Measurements from ENCODE around the gene CKLF.
A peak's percentile ranks its signal among the peaks of the same experiment; 100 is the strongest.
"Not testable (repeated sequence)": the region's sequence is repeated elsewhere in the genome, so short reads cannot be mapped to it uniquely, and the experiment has no call there.

The CKLF gene

DNA sequence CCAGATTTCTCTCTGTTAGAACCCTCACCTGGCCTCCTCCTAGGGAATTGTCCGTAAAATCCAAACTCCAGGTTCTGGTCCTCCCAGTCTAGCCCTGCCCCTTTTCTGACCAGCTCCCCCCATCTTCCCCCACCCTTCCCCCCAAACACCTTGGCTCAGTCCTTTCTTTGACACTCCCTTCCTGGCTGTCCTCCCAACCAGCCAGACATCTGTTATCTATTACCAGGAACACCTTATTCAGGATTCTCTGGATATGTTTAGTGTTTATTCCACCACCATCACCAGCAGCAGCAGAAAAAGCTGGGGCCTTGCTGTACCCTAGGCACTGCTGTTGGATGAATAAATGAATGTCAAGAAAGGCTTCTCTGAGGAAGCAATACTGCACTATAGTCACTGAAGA, 48.1 kb downstream of the CKLF start:
- DNase-seq = no peak

DNA sequence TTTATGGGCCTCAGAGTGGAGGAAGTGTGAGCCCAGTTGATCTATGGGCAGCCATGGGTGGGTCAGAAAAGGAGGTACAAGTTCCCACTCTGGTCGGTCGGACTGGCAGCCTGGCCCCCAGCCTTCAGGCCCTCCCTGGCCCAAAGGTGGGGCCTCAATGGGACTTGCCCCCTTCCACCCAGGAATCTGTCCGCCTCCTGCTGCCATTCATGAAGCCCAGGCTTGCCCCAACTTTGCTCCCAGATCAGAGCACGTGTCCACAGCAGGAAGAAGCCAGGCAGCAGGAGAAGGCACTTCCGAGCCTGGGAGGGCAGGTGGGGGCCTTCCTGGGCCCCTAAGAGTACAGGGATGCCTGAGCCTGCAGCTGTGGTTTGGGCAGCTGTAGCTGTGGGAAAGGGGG, 49.1 kb downstream of the CKLF start:
- no peak for DNase-seq

DNA sequence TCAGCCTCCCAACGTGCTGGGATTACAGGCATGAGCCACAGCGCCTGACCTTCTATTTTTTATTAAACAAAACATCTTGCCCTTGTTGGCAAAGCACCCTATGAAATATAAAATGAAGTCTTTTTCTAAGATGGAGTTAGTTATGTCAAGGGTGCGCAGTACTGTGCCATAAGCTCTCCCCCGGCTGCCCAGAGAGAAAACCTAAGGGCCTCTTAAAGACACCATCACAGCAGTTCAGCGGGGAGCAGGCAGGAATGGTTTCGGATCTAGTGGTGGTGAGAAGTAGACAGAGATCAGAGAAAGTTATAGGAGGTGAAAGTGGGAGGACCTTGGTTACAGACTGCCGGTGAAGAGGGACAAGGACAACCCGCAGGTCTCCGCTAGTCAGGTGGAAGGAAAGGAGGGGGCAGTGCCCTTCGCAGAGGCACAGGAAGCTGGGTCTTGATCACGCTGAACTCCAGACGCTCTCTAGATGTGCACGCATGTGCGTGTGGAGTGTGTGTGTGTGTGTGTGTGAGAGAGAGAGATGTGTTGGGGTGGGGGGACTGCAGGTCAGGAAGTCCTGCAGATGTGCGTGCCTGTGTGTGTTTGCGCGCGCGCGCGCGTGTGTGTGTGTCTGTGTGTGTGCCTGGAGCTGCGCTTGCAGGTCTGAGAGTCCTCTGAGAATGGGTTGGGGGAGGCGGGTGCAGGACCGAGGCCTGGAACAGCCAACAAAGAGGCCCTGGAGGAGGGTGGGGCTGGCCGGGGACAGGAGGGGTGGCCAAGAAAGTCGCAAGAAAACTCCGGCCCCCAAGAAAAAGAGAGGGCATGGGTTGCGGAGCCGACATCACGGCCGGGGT, 51.4 kb downstream of the CKLF start:
- peak; percentile 68 to 70 for DNase-seq

DNA sequence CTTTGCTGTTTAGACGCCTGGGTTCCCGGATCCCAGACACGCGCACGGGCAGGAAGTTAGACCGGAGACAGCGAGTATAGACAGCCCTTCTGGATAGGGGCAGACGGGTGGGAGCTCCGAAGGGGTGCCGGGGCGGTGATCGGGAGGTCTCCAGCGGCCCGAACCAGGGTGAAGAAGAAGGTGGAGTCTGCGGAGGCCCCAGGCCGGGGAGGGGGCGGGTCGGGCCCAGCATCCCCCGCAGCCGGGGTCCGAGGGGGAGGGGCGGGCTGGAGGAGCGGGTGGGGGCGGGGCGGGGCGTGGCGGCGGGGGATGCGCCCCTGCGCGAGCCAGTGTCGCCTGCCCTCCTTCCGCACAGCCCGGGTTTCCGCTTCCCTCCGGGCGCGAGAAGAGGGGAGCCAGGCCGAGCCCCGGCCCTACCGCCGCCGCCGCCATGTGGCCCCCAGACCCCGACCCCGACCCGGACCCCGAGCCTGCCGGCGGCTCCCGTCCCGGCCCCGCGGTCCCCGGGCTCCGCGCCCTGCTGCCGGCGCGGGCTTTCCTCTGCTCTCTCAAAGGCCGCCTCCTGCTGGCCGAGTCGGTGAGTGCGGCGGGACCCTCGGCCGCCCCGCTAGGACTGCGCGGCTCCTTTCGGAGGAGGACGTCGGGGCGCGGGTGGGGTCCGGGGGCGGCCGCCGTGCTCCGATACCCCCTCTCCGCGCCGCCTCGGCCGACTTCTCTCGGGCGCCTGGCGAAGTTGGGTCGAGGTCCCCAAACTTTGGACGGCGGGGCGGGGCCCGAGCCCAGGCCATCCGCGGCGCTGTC, 52.2 kb downstream of the CKLF start, which contains the start of gene CMTM3:
TSS of gene CMTM3 (plus strand) at position 329 of the 801 bp plus-strand sequence. CDS start at position 431, 102 bp downstream.
- DNase-seq = peak; percentile 77 to 83

DNA sequence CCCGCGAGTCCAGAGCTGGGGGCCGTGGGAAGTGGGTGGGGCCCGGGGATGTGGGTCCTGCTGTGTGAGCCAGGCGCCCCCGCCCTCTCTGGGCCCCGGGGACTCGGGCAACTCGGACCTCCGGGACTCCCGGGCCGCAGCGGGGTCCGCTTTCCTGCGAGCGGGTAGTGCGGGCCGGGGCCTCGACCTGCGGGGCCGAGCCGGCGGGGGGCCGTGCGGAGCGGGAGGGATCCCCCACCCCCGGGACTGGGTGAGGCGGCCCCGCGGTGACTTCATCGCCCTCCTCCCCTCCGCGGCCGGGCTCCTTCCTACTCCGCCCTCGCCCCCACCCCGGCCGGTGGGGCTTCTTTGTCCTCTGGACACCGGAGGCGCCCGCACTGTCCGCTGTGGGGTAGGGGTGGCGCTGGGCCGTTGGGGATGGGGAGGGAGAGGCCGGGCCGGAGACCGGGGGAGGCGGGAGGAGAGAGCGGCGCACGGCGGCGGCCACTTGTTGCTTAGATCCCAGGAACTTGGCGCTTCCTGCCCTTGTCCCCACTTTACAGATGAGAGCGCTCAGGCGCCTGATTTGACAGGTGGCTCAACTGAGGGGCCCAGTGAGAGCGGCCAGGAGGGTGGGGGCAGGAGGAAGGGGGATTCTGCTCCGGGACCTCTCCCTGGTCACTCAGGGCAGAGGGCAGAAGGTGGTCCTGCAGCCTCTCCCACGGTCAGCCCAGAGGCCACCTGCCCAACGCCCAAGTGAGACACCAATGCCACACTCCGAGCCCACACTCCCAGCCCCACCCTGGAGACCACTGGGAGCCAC, 53.0 kb downstream of the CKLF start:
- peak; percentile 37 to 49 for DNase-seq

DNA sequence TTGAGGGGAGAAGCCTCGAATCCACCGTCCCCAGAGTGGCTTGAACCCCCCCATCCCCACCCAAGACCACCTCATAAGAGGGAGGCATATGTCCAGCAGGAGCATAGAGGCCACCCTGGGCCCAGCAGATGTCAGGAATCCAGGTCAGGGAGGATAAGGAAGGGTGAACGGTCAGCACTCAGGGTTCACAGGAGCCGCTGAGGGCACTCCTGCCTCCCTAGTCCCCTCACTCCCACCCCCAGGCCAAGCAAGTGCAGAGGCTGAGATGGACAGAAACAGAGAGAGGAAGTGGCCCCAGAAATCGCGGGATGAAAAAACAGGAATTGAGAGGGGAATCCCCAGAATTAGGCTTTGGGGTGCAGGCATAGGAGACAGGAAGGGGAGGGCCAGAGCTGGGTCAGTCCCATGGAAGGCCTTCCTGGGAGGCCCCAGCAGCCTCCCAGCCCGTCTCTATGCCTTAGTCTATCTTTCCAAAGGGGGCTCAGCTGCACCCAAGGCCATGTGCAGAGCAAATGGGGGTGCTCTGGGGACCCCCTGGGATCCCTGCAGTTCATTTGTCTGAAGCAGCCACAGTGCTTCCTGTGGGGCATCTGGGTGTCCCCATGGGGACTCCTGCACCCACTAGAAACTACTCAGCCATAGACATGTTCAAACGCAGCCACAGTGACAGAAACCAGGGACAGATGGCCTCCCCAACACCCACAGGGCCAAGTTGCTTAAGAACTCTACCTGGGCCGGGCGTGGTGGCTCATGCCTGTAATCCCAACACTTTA, 53.8 kb downstream of the CKLF start:
- DNase-seq = peak in 1 of 2 experiments; percentile 21

DNA sequence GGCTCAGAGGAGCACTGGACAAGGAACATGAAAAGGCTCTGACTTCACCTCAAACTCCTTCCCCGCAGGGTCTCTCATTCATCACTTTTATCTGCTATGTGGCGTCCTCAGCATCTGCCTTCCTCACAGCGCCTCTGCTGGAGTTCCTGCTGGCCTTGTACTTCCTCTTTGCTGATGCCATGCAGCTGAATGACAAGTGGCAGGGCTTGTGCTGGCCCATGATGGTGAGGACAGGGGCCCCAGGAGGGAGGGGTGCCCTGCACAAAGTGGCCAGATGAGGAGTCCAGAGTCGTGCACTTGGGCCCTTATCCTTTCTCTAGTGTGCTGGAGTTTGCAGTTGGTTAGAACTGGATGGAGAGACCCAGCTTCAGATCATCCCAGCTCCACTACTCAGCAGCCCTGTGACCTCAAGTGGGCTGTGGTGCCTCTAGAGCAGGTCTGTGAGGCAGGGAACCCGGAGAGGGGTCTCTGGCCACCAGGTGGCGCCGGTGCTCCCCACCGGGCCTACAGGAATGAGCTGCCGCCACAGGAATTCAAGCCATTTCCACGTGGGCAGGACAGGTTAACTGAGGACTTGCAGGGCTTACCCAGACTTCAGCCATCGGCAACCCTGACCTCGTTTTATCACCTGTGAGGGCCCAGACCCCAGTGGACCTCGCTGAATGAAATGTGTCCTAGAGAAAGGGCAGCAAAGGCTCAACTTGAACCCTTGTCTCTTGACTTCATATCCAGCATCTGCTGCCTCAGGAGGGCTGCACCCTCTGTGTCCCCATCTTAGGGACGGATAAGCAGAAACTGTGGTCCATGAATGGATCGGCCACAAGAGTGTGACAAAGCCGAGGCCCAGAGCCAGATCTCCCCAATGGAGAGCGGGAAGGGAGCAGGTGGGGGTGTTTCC, 56.1 kb downstream of the CKLF start:
- peak; percentile 89 to 92 for DNase-seq

DNA sequence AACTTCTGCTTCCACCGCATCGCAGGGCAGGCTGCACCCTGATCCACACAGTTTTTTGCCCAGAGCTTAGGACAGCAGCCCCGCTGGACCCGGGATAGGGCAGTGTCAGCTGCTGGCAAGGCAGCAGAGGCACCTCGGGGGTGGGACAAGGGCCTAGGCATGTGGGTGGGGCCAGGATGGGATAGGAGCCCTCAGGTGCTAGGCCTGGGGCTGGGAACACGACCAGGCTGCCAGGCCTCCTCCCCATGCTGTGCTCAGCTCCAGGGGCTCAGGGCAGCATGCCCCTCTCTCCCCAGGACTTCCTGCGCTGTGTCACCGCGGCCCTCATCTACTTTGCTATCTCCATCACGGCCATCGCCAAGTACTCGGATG, 56.7 kb downstream of the CKLF start:
- no peak for DNase-seq

DNA sequence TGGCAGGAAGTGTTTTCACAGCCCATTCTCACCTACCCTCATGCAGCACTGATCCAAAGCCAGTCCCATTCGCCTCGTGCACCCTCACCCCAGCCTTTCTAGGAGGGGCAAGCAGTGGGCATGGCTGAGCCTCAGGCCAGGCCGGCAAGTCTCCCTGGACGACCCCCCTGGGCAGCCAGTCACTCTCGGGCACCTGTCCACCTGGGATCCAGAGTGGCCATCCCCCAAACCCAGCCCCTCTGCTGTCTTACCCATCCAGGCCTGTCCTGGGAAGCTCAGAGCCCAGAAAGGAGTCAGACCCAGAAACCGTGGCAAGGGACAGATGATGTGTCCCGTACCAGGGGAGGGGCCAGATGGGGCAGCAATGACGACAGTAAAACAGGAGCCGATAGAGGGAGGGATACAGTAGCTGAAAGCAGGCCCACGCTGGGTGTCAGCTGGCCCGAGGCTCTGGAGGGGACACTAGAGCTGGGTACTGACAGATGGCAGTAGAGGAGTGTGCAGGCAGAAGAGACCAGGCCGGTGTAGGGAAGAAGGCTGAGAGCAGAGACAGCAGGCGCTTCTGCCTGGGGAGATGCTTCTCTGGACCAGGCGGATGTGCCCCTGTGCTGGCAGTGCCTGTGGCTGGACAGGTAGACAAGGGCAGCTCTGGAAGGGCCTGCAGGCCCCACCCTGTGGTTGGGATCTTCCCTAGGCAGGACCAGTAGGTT, 57.9 kb downstream of the CKLF start:
- DNase-seq = no peak

DNA sequence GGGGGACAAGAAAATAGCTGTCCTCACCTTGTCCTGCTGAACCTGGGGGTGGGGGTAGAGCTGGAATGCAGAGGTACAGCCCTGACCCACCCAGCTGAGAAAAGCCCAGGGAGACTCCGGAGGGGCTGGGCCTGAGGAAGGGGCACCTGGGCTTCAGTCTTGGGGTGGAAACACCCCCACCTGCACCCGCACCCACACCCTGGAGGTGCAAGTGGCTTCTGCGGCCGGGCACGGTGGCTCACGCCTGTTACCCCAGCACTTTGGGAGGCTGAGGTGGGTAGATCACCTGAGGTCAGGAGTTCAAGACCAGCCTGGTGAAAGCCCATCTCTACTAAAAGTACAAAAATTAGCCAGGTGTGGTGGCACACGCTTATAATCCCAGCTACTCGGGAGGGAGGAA, 59.5 kb downstream of the CKLF start:
- DNase-seq = not testable (repeated sequence)

DNA sequence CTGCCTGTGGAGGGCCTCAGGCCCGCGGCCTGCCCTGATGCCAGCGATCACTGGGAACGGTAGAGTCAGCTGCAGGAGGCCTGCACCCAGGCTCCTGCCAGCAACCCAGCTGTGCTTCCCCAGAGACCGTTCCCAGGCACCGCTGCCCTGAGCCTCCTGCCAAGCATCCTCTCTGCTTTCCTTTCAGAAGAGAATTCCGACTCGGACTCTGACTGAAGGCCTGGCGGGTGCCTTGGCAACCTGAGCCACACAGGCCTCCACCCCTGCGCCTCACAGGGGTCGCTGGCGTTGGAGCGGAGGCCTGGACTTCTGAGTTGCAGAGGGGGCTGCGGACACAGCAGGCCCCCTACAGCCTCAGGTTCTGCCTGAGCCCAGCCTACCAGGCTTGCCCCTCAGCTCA, 60.0 kb downstream of the CKLF start:
- DNase-seq = no peak

DNA sequence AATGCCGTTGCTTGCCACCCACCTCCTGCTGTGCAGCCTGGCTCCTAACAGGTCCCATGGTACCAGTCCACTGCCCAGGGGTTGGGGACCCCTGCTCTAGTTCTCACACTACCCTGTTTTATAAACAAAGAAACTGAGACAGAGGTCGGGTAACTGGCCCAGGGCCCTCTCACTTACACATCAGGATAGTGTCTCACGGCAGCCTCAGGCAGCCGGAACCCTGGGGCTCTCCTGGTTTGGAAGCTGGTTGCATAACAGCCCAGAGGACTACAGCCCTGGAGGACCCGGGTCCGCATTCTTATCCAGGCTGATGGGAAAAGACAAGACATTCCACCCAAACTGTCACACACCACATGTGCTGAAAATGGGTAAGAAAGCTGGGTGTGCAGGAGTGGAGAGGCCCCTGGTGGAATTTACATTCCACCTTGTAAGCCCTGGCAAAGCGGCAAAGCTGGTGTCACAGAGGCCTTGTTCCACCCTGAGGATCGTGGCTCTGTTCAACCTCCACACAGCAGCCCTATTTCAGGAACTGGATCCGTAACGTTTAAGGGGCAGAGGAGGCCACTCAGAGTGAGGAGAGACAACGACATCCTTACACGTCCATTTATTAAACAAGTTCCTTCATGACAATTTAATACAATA, 61.9 kb downstream of the CKLF start:
- DNase-seq = no peak
